MM.1S (cell line): Measurements from ENCODE around the gene TLDC2.

Source experiments
- DNase-seq: peaks from one replicate; pipeline ENCODE4 v3.0.0-alpha.2; 2015
- H2AFZ ChIP-seq: fragments of 300-600 bp; sonication (generic); 2 replicates; pipeline ENCODE4 v1.6.0; 2016; ENCODE audit warnings: antibody characterized with exemption, low read length
- H3F3A ChIP-seq: fragments of 300-600 bp; sonication (generic); 2 replicates; pipeline ENCODE4 v1.6.1; 2016; ENCODE audit warnings: mild to moderate bottlenecking, antibody characterized with exemption, low read length, moderate library complexity, mixed read lengths; ENCODE audit not compliant: insufficient read depth
- H3K27ac ChIP-seq: fragments of 300-600 bp; sonication (generic); 2 replicates; pipeline ENCODE4 v1.5.1; 2016; ENCODE audit warnings: mild to moderate bottlenecking, low read length
- H3K27me3 ChIP-seq: fragments of 300-600 bp; sonication (generic); replicated peaks from 2 replicates; pipeline ENCODE4 v1.6.0; 2016; ENCODE audit warnings: low read length; ENCODE audit not compliant: insufficient read depth
- H3K36me3 ChIP-seq: fragments of 300-600 bp; sonication (generic); replicated peaks from 2 replicates; pipeline ENCODE4 v1.6.1; 2016; ENCODE audit warnings: mild to moderate bottlenecking, low read length, mixed read lengths; ENCODE audit not compliant: insufficient read depth
- H3K4me1 ChIP-seq: fragments of 300-600 bp; sonication (generic); 2 replicates; pipeline ENCODE4 v1.6.1; 2016; ENCODE audit warnings: low read length, mixed read lengths
- H3K4me2 ChIP-seq: fragments of 300-600 bp; sonication (generic); 2 replicates; pipeline ENCODE4 v1.6.0; 2016; ENCODE audit warnings: low read depth, low read length
- H3K4me3 ChIP-seq: fragments of 300-600 bp; sonication (generic); 2 replicates; pipeline ENCODE4 v1.5.1; 2016; ENCODE audit warnings: low read length, mixed read lengths
- H3K79me2 ChIP-seq: fragments of 300-600 bp; sonication (generic); 2 replicates; pipeline ENCODE4 v1.6.1; 2016; ENCODE audit warnings: mixed run types, low read length, mixed read lengths
- H3K9ac ChIP-seq: fragments of 300-600 bp; sonication (generic); 2 replicates; pipeline ENCODE4 v1.6.1; 2016; ENCODE audit warnings: low read length, mixed read lengths
- H3K9me2 ChIP-seq: fragments of 300-600 bp; sonication (generic); replicated peaks from 2 replicates; pipeline ENCODE4 v1.6.1; 2016; ENCODE audit warnings: mild to moderate bottlenecking, low read length, mixed read lengths; ENCODE audit not compliant: insufficient read depth
- H3K9me3 ChIP-seq: fragments of 300-600 bp; sonication (generic); replicated peaks from 2 replicates; pipeline ENCODE4 v1.6.1; 2016; ENCODE audit warnings: mild to moderate bottlenecking, low read length, mixed read lengths; ENCODE audit not compliant: insufficient read depth
- H4K20me1 ChIP-seq: fragments of 300-600 bp; sonication (generic); 2 replicates; pipeline ENCODE4 v1.6.1; 2016; ENCODE audit warnings: mild to moderate bottlenecking, low read length, moderate library complexity, mixed read lengths; ENCODE audit not compliant: insufficient read depth
- EZH2 ChIP-seq: fragments of 300-600 bp; sonication (generic); optimal IDR thresholded peaks from 2 replicates; pipeline ENCODE3; 2017; ENCODE audit warnings: low read depth, mild to moderate bottlenecking, antibody characterized with exemption, low read length, mixed read lengths
- EZH2phosphoT487 ChIP-seq: fragments of 300-600 bp; sonication (generic); IDR thresholded peaks from 2 replicates; pipeline ENCODE4 v1.6.1; 2018; ENCODE audit warnings: antibody characterized with exemption, low read length
- TF ChIP-seq, protein P1 (sequence below): fragments of 300-600 bp; sonication (generic); IDR thresholded peaks from 2 replicates; pipeline ENCODE4 v1.5.1; 2016; ENCODE audit warnings: antibody characterized with exemption, low read length, mixed read lengths

The TLDC2 gene

DNA sequence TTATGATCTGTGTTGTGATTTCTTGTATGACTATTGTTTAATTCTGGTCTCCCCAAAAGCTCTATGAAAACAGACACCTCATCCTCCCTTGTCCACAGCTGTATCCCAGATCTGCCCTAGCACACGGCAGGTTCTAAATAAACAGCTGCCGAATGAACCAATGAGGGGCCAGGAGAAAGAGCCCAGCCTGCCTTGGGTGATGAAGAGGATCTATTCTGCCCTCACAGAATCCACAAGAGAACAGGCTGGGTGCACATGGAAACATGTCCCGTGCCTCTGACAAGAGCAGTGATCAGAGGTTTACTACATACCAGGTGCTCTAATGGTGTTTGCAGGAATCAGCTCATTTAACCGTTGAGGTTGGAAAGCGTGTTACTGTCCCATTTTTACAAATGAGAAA is 15.6 kb upstream of the TLDC2 start:
- Histone ChIP-seq H3K9me2 (no peaks in the 10 kb centered on the region), H2AFZ (no peak overlapping the region), H3K4me1 (no peaks in the 10 kb centered on the region), H3K9ac (no peak overlapping the region), H3K36me3 (no peaks in the 10 kb centered on the region), H4K20me1 (no peaks in the 10 kb centered on the region), H3F3A (peaks cover 10% of the 10 kb centered on the region; the same call in 1 of the 2 replicates), H3K27me3 (no peaks in the 10 kb centered on the region), H3K9me3 (no peaks in the 10 kb centered on the region), H3K27ac (no peak overlapping the region), H3K4me3 (no peak overlapping the region), H3K4me2 (no peak overlapping the region), H3K79me2 (peaks cover 12% of the 10 kb centered on the region; the same call in 1 of the 2 replicates)
- no peak for DNase-seq
- TF ChIP-seq EZH2 (no peak), EZH2phosphoT487 (no peak)
- TF ChIP-seq, protein P1, sequence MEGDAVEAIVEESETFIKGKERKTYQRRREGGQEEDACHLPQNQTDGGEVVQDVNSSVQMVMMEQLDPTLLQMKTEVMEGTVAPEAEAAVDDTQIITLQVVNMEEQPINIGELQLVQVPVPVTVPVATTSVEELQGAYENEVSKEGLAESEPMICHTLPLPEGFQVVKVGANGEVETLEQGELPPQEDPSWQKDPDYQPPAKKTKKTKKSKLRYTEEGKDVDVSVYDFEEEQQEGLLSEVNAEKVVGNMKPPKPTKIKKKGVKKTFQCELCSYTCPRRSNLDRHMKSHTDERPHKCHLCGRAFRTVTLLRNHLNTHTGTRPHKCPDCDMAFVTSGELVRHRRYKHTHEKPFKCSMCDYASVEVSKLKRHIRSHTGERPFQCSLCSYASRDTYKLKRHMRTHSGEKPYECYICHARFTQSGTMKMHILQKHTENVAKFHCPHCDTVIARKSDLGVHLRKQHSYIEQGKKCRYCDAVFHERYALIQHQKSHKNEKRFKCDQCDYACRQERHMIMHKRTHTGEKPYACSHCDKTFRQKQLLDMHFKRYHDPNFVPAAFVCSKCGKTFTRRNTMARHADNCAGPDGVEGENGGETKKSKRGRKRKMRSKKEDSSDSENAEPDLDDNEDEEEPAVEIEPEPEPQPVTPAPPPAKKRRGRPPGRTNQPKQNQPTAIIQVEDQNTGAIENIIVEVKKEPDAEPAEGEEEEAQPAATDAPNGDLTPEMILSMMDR, result no peak

DNA sequence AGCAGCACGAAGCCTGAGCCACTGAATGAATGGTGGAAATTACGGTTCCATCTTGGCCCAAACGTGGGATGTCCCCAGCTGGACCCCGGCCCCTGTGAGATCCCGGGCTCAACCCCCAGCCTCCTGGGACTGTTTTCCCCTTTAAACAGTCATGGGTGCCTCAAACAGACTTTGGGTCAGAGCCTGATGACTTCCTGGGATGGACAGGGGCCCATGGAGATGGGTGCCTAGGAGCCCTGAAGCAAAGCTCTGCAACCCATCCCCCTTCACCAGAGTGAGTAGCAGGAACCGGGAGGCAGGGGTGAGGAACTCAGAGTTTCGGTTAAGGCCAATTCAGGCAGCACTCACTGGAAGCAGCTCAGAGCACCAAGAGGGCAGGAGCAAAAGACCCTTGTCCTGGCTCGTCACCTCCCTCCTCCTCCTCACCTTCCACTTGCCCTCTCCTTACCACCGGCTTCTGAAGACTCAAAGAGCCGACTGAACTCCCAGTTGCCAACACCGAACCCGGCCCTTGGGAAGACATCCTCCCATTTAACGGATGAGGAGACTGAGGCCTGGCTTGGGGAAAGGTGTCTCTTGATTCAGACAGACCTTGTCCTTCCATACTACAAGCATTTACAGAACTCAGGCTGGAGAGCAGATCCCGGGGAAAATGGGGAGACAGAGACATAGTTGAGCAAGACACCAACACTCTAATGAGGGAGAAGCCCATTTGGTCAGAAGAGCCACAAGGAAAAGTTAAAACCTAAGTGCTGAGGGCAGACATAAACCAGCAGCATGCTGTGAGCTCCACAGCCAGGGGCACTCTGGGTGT is 14.9 kb upstream of the TLDC2 start:
- no peaks in the 10 kb centered on the region for H3K9me2 ChIP-seq
- no peaks in the 10 kb centered on the region for H3K9me3 ChIP-seq
- no peak overlapping the region for H3K9ac ChIP-seq
- DNase-seq, result no peak
- no peaks in the 10 kb centered on the region for H3K36me3 ChIP-seq
- H3F3A ChIP-seq, result peaks cover 10% of the 10 kb centered on the region; the same call in 1 of the 2 replicates
- peaks cover 12% of the 10 kb centered on the region; the same call in 1 of the 2 replicates for H3K79me2 ChIP-seq
- no peak overlapping the region for H2AFZ ChIP-seq
- H3K4me3 ChIP-seq, result no peak overlapping the region
- H3K4me2 ChIP-seq, result no peak overlapping the region
- H3K27ac ChIP-seq, result no peak overlapping the region
- TF ChIP-seq, protein P1, result no peak
- no peak for TF ChIP-seq EZH2phosphoT487
- TF ChIP-seq EZH2, result no peak
- H3K4me1 ChIP-seq, result no peaks in the 10 kb centered on the region
- H4K20me1 ChIP-seq, result no peaks in the 10 kb centered on the region
- no peaks in the 10 kb centered on the region for H3K27me3 ChIP-seq

DNA sequence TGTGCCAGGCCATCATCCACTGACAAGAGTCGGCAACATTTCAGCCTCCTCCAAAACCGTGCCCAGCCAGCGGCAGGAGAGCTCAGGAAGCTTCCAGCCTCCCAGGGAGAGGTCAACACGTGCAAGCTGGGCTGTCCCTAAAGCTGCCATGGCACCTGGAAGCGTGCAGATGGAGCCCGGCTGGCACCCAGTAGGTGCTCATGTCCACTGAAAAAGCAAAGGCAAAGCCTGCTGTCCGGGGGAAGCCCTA is 14.4 kb upstream of the TLDC2 start:
- Histone ChIP-seq H3K4me1 (no peaks in the 10 kb centered on the region), H3K4me2 (no peak overlapping the region), H3K4me3 (no peak overlapping the region), H3K79me2 (peaks cover 12% of the 10 kb centered on the region; the same call in 1 of the 2 replicates), H2AFZ (no peak overlapping the region), H3K27ac (no peak overlapping the region), H3F3A (peaks cover 10% of the 10 kb centered on the region; the same call in 1 of the 2 replicates), H3K36me3 (no peaks in the 10 kb centered on the region), H3K9me3 (no peaks in the 10 kb centered on the region), H3K9ac (no peak overlapping the region), H3K27me3 (no peaks in the 10 kb centered on the region), H3K9me2 (no peaks in the 10 kb centered on the region), H4K20me1 (no peaks in the 10 kb centered on the region)
- TF ChIP-seq, protein P1, result no peak
- TF ChIP-seq EZH2phosphoT487 (no peak), EZH2 (no peak)
- no peak for DNase-seq
